SK-N-SH (cell line): ENCODE data around the gene ANKRD10.

ENCODE experiments used
- CTCF ChIP-seq: fragments of 200-600 bp; sonication (generic); IDR thresholded peaks from 2 replicates; pipeline ENCODE4 v1.6.1; 2017; ENCODE audit warnings: antibody characterized with exemption, mild to moderate bottlenecking, moderate library complexity
- EP300 ChIP-seq, 2 experiments: IDR thresholded peaks; 2 replicates each; pipeline versions ENCODE4 v1.4.0 to v1.6.1; 2012; ENCODE audit warnings: borderline replicate concordance in 1 of 2, low read depth in 1 of 2, low read length in 1 of 2
- EZH2phosphoT487 ChIP-seq: fragments of 200-600 bp; sonication (generic); IDR thresholded peaks from 2 replicates; pipeline ENCODE4 v1.6.1; 2017; ENCODE audit warnings: low read depth, mixed run types, mild to moderate bottlenecking, antibody characterized with exemption, moderate library complexity, borderline replicate concordance
- POLR2AphosphoS5 ChIP-seq: IDR thresholded peaks from 2 replicates; pipeline ENCODE4 v1.6.1; 2012; ENCODE audit warnings: low read depth, low read length
- RAD21 ChIP-seq: IDR thresholded peaks from 2 replicates; pipeline ENCODE4 v1.6.1; 2012; ENCODE audit warnings: mild to moderate bottlenecking, low read length
- RCOR1 ChIP-seq: fragments of 150-350 bp; IDR thresholded peaks from 2 replicates; pipeline ENCODE4 v1.6.1; 2017; ENCODE audit warnings: antibody characterized with exemption, low read length
- REST ChIP-seq: IDR thresholded peaks from 2 replicates; pipeline ENCODE4 v1.6.1; 2012; ENCODE audit warnings: mild to moderate bottlenecking, low read depth, low read length, moderate library complexity
- RXRA ChIP-seq: IDR thresholded peaks from 2 replicates; pipeline ENCODE4 v1.4.0; 2012; ENCODE audit warnings: low read depth, mild to moderate bottlenecking, borderline replicate concordance
- TAF1 ChIP-seq: IDR thresholded peaks from 2 replicates; pipeline ENCODE4 v1.6.1; 2012; ENCODE audit warnings: low read depth, mild to moderate bottlenecking, low read length, moderate library complexity, borderline replicate concordance
- USF2 ChIP-seq: fragments of 150-350 bp; IDR thresholded peaks from 2 replicates; pipeline ENCODE4 v1.6.1; 2017; ENCODE audit warnings: antibody characterized with exemption, low read length, low read depth, borderline replicate concordance

DNA sequence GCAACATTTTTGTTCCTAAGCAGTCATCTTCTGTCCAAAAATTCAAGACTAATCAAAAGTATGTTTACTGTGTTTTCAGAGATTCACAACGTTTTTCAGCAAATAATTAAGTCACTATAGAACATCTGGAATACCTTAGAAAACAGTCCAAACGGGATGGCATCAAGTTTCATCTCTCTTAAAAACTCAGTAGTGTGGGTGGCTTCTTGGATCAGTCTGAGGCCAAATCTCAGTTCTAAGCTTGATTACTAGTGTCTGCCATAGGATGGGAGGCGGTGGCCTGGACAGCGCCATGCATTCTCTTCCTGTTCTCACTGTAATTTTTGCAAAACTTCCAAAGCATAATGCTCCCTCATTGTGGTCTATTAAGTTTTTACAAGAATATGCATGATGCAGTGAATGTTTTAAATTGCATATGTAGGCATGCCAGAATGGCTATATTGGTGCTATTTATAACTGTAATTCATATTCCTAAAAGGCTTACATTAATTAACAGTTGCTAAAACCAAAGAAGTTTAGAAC is 37.1 kb downstream of the ANKRD10 start:
- TF ChIP-seq POLR2AphosphoS5 = no peak
- TF ChIP-seq CTCF = no peak
- TF ChIP-seq REST = no peak
- TF ChIP-seq EP300 (IDR thresholded peaks at IDR 0.05; ENCODE audit: borderline replicate concordance in 1 of 2, low read depth in 1 of 2, low read length in 1 of 2) = no peak
- TF ChIP-seq RCOR1 = no peak
- TF ChIP-seq RAD21 = no peak
- no peak for TF ChIP-seq EZH2phosphoT487
- no peak for TF ChIP-seq USF2
- no peak for TF ChIP-seq RXRA
- no peak for TF ChIP-seq TAF1
